ENCODE results near the gene FLVCR1. TPM values are rescaled to one million over a fixed set of nuclear protein-coding genes. Genes with fewer than 3 reads are reported as not detected.

Gene FLVCR1
- total RNA-seq, 1 donor from 2014 or later = 20.5 TPM

DNA sequence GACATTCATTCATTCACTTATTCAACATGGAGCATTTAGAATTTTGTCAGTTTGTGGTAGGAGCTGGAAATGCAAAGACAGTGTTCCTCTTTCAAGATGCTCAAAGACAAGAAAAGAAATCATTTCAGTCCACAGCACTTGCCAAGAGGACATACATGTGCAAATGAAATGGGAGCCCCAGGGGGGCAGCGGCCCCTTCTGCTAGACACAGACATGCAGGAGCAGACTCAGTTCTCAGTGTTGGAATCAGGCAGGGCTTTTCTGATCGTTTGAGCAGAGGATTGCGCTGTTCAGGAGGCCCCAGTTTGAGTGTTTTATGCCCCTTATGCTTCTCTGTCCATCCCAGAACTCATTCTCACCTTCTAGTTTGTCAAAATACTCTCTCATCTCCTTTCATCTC, 56.7 kb downstream of the FLVCR1 start:
- H3K27me3 Mint-ChIP-seq = peaks cover 59% of the 10 kb centered on the region
- no peaks in the 10 kb centered on the region for H3K36me3 Mint-ChIP-seq
- no peak overlapping the region for H3K4me3 Mint-ChIP-seq
- no peak for DNase-seq (ENCODE audit: extremely low spot score, unreplicated experiment)
- TF ChIP-seq, protein P1, sequence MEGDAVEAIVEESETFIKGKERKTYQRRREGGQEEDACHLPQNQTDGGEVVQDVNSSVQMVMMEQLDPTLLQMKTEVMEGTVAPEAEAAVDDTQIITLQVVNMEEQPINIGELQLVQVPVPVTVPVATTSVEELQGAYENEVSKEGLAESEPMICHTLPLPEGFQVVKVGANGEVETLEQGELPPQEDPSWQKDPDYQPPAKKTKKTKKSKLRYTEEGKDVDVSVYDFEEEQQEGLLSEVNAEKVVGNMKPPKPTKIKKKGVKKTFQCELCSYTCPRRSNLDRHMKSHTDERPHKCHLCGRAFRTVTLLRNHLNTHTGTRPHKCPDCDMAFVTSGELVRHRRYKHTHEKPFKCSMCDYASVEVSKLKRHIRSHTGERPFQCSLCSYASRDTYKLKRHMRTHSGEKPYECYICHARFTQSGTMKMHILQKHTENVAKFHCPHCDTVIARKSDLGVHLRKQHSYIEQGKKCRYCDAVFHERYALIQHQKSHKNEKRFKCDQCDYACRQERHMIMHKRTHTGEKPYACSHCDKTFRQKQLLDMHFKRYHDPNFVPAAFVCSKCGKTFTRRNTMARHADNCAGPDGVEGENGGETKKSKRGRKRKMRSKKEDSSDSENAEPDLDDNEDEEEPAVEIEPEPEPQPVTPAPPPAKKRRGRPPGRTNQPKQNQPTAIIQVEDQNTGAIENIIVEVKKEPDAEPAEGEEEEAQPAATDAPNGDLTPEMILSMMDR (conservative IDR thresholded peaks at IDR 0.05) = no peak
- H3K4me1 Mint-ChIP-seq (ENCODE audit: unreplicated experiment) = peaks cover 6% of the 10 kb centered on the region
- H3K9me3 Mint-ChIP-seq = no peaks in the 10 kb centered on the region
- H3K27ac Mint-ChIP-seq = no peak overlapping the region

DNA sequence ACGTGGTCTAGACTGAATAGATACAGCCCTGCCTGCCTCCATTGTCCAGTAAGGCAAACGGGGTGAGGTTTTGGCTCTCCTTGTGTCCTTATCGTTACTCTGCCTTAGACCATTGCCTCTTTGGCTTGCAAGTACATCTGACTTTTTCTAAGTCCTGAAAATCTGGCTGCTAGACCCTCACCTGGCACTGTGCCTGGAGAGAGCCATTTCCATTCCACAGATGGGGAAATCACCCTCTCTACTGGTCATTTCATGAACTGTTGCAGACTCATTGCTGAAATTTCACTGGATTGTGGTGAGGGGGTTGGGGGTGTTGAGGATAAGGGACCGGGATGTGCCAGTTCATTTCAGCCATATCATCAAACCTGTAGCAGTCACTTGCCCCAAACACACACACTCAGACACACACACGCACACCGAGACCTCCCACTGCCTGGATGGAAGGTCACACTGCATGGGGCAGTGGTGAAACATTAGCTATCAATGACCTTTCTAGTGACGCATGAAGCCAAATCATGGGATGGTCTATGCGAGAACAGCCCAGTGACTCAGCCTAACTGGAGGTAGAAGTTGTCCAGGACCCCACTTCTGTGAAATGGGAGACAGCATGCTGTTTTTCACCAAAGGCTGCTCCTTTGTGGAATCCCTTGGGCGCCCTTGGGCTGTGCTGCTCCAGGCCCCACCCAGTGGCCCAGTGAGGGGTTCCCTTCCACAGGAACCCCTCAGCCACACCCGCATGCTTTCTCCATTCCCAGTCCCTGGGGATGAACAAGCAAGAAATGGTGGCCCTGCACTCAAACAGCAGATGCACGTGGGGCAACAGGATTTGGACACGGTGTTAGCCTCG, 57.4 kb downstream of the FLVCR1 start:
- Mint-ChIP-seq H3K27ac (no peak overlapping the region), H3K4me3 (no peak overlapping the region), H3K4me1 (ENCODE audit: unreplicated experiment) (peaks cover 6% of the 10 kb centered on the region), H3K27me3 (peaks cover 52% of the 10 kb centered on the region), H3K9me3 (no peaks in the 10 kb centered on the region), H3K36me3 (no peaks in the 10 kb centered on the region)
- TF ChIP-seq, protein P1 (conservative IDR thresholded peaks at IDR 0.05) = peak; percentile 61
- no peak for DNase-seq (ENCODE audit: extremely low spot score, unreplicated experiment)

DNA sequence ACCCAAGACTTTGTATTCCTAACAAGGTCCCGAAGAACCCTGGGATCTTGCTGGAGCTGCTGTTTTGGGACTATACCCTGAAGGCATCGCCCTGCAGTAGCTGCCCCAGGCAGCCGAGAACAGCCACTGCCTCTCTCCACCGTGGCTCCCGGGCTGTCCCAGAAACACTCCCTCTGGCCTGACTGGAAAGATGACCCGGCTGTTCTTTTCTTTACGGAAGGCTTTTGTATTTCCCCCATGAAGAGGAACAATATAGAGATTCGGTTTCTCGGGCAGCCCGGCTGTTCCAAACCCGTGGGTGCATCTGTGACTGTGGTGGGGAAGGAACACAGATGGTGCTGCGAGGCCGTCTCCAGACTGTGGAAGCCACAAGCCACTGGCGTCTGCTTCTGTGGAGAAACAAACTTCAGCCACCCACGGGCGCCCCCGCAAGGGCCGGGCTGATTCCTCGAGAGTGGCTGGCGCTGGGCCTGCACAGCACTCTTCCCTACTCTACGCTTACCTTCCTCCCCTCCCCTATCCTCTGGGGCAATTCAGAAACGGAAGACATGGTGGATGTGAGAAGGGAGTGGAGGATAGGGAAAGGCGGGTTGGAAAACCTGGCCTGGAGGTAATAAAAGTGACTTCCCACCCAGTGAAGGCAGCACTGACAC, 58.5 kb downstream of the FLVCR1 start:
- peak overlapping the region; percentile 29 for H3K27ac Mint-ChIP-seq
- H3K27me3 Mint-ChIP-seq = peaks cover 47% of the 10 kb centered on the region
- TF ChIP-seq, protein P1 (conservative IDR thresholded peaks at IDR 0.05) = no peak
- H3K4me1 Mint-ChIP-seq (ENCODE audit: unreplicated experiment) = peaks cover 6% of the 10 kb centered on the region
- H3K4me3 Mint-ChIP-seq = peak overlapping the region; percentile 44
- no peaks in the 10 kb centered on the region for H3K9me3 Mint-ChIP-seq
- H3K36me3 Mint-ChIP-seq = no peaks in the 10 kb centered on the region
- DNase-seq (ENCODE audit: extremely low spot score, unreplicated experiment) = no peak

DNA sequence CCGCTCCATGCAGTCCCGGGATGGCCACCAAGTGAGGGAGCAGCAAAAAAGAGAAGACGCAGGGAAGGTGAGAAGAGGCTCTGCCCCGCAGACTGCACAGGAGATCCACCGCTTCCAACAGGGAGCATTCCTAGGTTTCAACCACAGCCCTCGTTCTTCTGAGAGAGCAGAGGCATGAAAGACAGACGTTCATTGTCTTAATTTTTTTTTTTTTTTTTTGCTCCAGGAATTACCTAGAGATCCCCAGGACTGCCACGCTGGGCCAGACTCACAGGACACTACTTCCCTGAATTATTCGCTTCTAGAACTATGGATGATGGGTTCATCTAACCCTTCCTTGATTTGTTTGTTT, 59.0 kb downstream of the FLVCR1 start:
- Mint-ChIP-seq H3K4me1 (ENCODE audit: unreplicated experiment) (peaks cover 6% of the 10 kb centered on the region), H3K27ac (peak overlapping the region; percentile 29), H3K36me3 (no peaks in the 10 kb centered on the region), H3K4me3 (peak overlapping the region; percentile 44), H3K9me3 (no peaks in the 10 kb centered on the region), H3K27me3 (peaks cover 43% of the 10 kb centered on the region)
- TF ChIP-seq, protein P1 (conservative IDR thresholded peaks at IDR 0.05) = no peak
- no peak for DNase-seq (ENCODE audit: extremely low spot score, unreplicated experiment)

DNA sequence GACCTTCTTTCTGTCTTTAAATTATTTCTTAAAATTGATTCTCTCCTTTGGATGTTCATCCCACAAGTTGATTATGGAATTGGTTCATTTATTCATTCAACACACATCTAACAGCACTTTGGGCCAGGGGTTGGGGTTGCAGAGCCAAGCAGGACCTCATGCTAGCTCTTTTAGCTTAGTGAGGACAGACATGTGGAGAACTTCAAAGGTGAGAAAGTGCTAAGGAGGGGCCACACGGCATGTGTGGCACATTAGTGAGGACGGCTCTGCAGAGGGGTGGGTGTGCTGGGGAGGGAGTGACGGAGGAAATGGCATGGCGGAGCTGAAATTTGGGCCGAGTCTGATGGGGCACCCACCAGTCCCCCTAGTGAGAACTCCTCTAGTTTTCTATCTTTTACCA, 59.8 kb downstream of the FLVCR1 start:
- TF ChIP-seq, protein P1 (conservative IDR thresholded peaks at IDR 0.05) = no peak
- peaks cover 6% of the 10 kb centered on the region for H3K4me1 Mint-ChIP-seq (ENCODE audit: unreplicated experiment)
- no peak overlapping the region for H3K4me3 Mint-ChIP-seq

More for the DNA sequence above, 59.8 kb downstream of the FLVCR1 start:
- Mint-ChIP-seq H3K27me3 (peaks cover 35% of the 10 kb centered on the region), H3K36me3 (no peaks in the 10 kb centered on the region), H3K27ac (no peak overlapping the region), H3K9me3 (no peaks in the 10 kb centered on the region)
- no peak for DNase-seq (ENCODE audit: extremely low spot score, unreplicated experiment)

Measured in type B pancreatic cell (in vitro differentiated cells).